Retinal pigment epithelial cell (primary cell): Measurements from ENCODE around the gene NCS1.
A peak's percentile ranks its signal among the peaks of the same experiment; 100 is the strongest.

ENCODE experiments used
- DNase-seq: peaks from one replicate; pipeline ENCODE4 v3.0.0-alpha.2; 2010; ENCODE audit warnings: low read depth
- H3K4me3 ChIP-seq: 2 replicates; pipeline ENCODE4 v1.5.1; 2011; ENCODE audit warnings: mild to moderate bottlenecking, low read length, control low read depth, moderate library complexity
- CTCF ChIP-seq: conservative IDR thresholded peaks from 2 replicates; pipeline ENCODE4 v1.5.1; 2011; ENCODE audit warnings: low read depth, low read length, control low read depth, inconsistent platforms

Gene NCS1

GRCh38 chr9:130262771-130263170 is 90.6 kb downstream of the NCS1 start:
- no peak for TF ChIP-seq CTCF
- no peak for DNase-seq
- H3K4me3 ChIP-seq, result no peak overlapping the region

- no peak for DNase-seq
- H3K4me3 ChIP-seq, result no peak overlapping the region
- TF ChIP-seq CTCF, result peak; percentile 6
Measured at GRCh38 chr9:130263601-130264413, 91.6 kb downstream of the NCS1 start.

- no peak for DNase-seq
- no peak for TF ChIP-seq CTCF
- H3K4me3 ChIP-seq, result no peak overlapping the region
Measured at GRCh38 chr9:130264414-130265350, 92.5 kb downstream of the NCS1 start.

- DNase-seq, result no peak
- peak within 1 kb of the TSS; percentile 20 for H3K4me3 ChIP-seq
- no peak for TF ChIP-seq CTCF
Measured at GRCh38 chr9:130265431-130266235, 93.4 kb downstream of the NCS1 start, which contains the start of gene HMCN2. TSS of gene HMCN2 (plus strand) at chr9:130265760. CDS start at chr9:130265879, 119 bp downstream.

GRCh38 chr9:130266236-130267098 is 94.3 kb downstream of the NCS1 start:
- no peak for TF ChIP-seq CTCF
- H3K4me3 ChIP-seq, result no peak overlapping the region
- no peak for DNase-seq

- TF ChIP-seq CTCF, result no peak
- no peak overlapping the region for H3K4me3 ChIP-seq
- DNase-seq, result no peak
Measured at GRCh38 chr9:130267930-130268329, 95.7 kb downstream of the NCS1 start.
